ENCODE results near the gene NOMO2. TPM values are rescaled to one million over a fixed set of nuclear protein-coding genes. Genes with fewer than 3 reads are reported as not detected.
"Not testable (repeated sequence)": the region's sequence is repeated elsewhere in the genome, so short reads cannot be mapped to it uniquely, and the experiment has no call there.

NOMO2 gene
- total RNA-seq, 2 donors from 2014 or later: 223 to 229 TPM

DNA sequence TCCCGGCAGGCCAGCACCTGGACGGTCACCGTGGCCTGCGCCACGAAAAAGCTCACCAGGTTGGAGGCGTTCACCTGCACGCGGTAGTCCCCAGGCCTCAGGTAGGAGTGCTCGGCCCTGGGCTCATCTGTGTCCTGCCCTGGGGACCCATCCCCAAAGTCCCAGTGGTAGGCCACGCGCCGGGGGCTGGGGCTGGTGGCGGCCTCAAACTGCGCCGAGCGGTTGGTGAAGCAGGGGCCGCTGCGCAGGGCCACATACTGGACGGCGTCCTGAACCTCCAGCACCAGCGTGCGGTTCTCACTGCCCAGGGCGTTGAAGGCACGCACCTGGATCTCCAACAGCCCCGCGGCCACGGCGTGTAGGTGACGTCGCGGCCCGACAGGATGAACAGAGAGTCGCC lies 176.6 kb downstream of the NOMO2 start:
- H3K27ac ChIP-seq; H3K4me1 ChIP-seq; H3K4me3 ChIP-seq; DNase-seq (ENCODE audit: low spot score); H3K9me3 ChIP-seq; H3K36me3 ChIP-seq; H3K27me3 ChIP-seq: not testable (repeated sequence)

DNA sequence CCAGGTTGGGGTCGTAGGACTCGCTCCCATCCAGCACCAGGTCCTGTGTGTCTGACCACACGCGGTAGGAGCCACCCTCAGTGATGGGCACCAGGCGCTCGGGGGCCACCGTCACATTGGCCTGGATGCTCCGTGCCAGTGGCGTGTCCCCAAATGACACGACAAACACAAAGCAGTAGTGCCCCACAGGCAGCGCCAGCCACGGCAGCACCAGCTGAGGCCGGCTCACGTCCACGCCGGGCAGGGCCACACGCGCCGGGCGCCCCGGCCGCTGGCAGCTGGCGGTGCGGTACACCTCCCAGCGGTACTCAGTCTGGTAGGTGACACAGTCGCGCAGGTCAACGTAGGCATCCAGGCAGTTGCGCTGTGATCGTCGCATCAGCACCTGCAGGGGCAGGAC lies 177.0 kb downstream of the NOMO2 start:
- H3K27me3 ChIP-seq; DNase-seq (ENCODE audit: low spot score); H3K4me1 ChIP-seq; H3K27ac ChIP-seq; H3K9me3 ChIP-seq; H3K4me3 ChIP-seq; H3K36me3 ChIP-seq: not testable (repeated sequence)

GRCh38 chr16:18384098-18384636 lies 177.7 kb downstream of the NOMO2 start:
- not testable (repeated sequence) for H3K4me1 ChIP-seq; H3K4me3 ChIP-seq; H3K36me3 ChIP-seq; H3K27ac ChIP-seq; DNase-seq (ENCODE audit: low spot score); H3K27me3 ChIP-seq; H3K9me3 ChIP-seq

DNA sequence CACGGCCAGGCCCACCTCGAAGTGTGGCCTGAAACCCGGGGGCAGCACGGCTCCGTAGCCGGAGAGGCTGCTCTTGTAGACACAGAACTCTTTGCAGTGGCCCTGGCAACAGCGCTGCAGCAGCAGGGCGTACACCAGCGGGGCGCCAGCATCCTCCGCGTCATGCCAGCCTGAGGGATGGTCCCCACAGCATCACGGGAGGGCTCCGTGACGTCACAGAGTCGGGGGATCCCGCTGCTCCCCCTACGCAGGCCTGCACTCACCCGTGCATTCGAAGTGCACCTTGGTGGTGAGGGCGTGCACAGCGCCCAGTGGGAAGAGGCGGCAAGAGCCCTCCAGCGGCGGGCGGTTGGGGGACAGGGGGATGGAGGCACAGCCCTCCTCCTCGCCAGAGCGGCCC lies 179.2 kb downstream of the NOMO2 start:
- H3K4me1 ChIP-seq; H3K27me3 ChIP-seq; H3K27ac ChIP-seq; H3K4me3 ChIP-seq; H3K9me3 ChIP-seq; DNase-seq (ENCODE audit: low spot score); H3K36me3 ChIP-seq: not testable (repeated sequence)

Small RNA genes within 50 kb of the gene (microRNA-seq; reads per million reads assigned to microRNA genes)
- gene MIR3179-3 (ENCODE audit: borderline number of aligned reads in 2 of 2, borderline replicate concordance in 1 of 2) (0 reads per million in 2 donors), gene MIR3179-4 (ENCODE audit: borderline number of aligned reads in 2 of 2, borderline replicate concordance in 1 of 2) (0 reads per million in 2 donors), gene MIR3180-3 (ENCODE audit: borderline number of aligned reads in 2 of 2, borderline replicate concordance in 1 of 2) (0 reads per million in 2 donors), gene MIR3670-3 (ENCODE audit: borderline number of aligned reads in 2 of 2, borderline replicate concordance in 1 of 2) (0 reads per million in 2 donors), gene MIR3670-4 (ENCODE audit: borderline number of aligned reads in 2 of 2, borderline replicate concordance in 1 of 2) (0 reads per million in 2 donors), gene MIR6770-3 (ENCODE audit: borderline number of aligned reads in 2 of 2, borderline replicate concordance in 1 of 2) (0 reads per million in 2 donors)

Other genes starting within 250 kb of the NOMO2 start
- gene NPIPA8, start 225.4 kb downstream of the NOMO2 start, total RNA-seq: 10 to 100 TPM in 1 of 2 donors, not detected in 1; 10.2 TPM
- 1,000 to 10,000 TPM in 1 of 2 donors, 100 to 1,000 TPM in 1; 982 to 1,579 TPM for gene RPS15A, start 228.2 kb upstream of the NOMO2 start, total RNA-seq
- gene ARL6IP1, start 239.5 kb upstream of the NOMO2 start, total RNA-seq: 10 to 100 TPM; 47.7 to 65.3 TPM